Germinal center (tissue), 1 donor: ENCODE measurements around the gene LRRC15.

Experiments
- DNase-seq: peaks from one replicate; pipeline ENCODE4 v3.0.0; 2012; ENCODE audit warnings: mixed read lengths, low spot score

Gene LRRC15

GRCh38 chr3:194369522-194370279 lies at the start of gene LRRC15:
Gene LRRC15 (minus strand): TSS chr3:194369743. CDS start chr3:194361043, 8,700 bp downstream.
- DNase-seq = no peak

- no peak for DNase-seq
Measured at GRCh38 chr3:194418671-194419070, 49.1 kb upstream of the LRRC15 start.

GRCh38 chr3:194407423-194407822 lies 37.9 kb upstream of the LRRC15 start:
- DNase-seq = no peak

- DNase-seq = no peak
Measured at GRCh38 chr3:194405766-194406165, 36.2 kb upstream of the LRRC15 start.

- DNase-seq = no peak
Measured at GRCh38 chr3:194404365-194405140, 35.0 kb upstream of the LRRC15 start.

GRCh38 chr3:194401868-194402329 lies 32.4 kb upstream of the LRRC15 start:
- no peak for DNase-seq

- no peak for DNase-seq
Measured at GRCh38 chr3:194401346-194401745, 31.8 kb upstream of the LRRC15 start.

GRCh38 chr3:194399874-194400411 lies 30.4 kb upstream of the LRRC15 start:
- no peak for DNase-seq

- no peak for DNase-seq
Measured at GRCh38 chr3:194399166-194399565, 29.6 kb upstream of the LRRC15 start, which contains the start of gene GP5. Gene GP5 (minus strand): TSS chr3:194399266. CDS start chr3:194398282, 984 bp downstream.

- no peak for DNase-seq
Measured at GRCh38 chr3:194397757-194398312, 28.3 kb upstream of the LRRC15 start.

GRCh38 chr3:194396859-194397756 lies 27.6 kb upstream of the LRRC15 start:
- peak; percentile 30 for DNase-seq

- no peak for DNase-seq
Measured at GRCh38 chr3:194396539-194396858, 27.0 kb upstream of the LRRC15 start.

- DNase-seq = no peak
Measured at GRCh38 chr3:194395778-194396538, 26.4 kb upstream of the LRRC15 start.

GRCh38 chr3:194395212-194395611 lies 25.7 kb upstream of the LRRC15 start:
- no peak for DNase-seq

GRCh38 chr3:194392576-194392975 lies 23.0 kb upstream of the LRRC15 start:
- DNase-seq = no peak

GRCh38 chr3:194390835-194391234 lies 21.3 kb upstream of the LRRC15 start:
- no peak for DNase-seq

- no peak for DNase-seq
Measured at GRCh38 chr3:194389269-194389668, 19.7 kb upstream of the LRRC15 start.

- no peak for DNase-seq
Measured at GRCh38 chr3:194387926-194388418, 18.4 kb upstream of the LRRC15 start.

GRCh38 chr3:194387276-194387675 lies 17.7 kb upstream of the LRRC15 start:
- DNase-seq = no peak

- DNase-seq = no peak
Measured at GRCh38 chr3:194386648-194387047, 17.1 kb upstream of the LRRC15 start.

- DNase-seq = no peak
Measured at GRCh38 chr3:194386066-194386465, 16.5 kb upstream of the LRRC15 start.
